Jurkat, Clone E6-1 (cell line): ENCODE measurements around the gene CFAP92.
"Not testable (repeated sequence)": the region's sequence is repeated elsewhere in the genome, so short reads cannot be mapped to it uniquely, and the experiment has no call there.

ENCODE experiments used
- DNase-seq: peaks from one replicate; pipeline ENCODE4 v3.0.0-alpha.2; 2011; ENCODE audit warnings: low read depth, low spot score
- H3K4me3 ChIP-seq: 2 replicates; pipeline ENCODE4 v1.5.1; 2011; ENCODE audit warnings: mild to moderate bottlenecking, low read length, control low read depth, moderate library complexity

Gene CFAP92

DNA sequence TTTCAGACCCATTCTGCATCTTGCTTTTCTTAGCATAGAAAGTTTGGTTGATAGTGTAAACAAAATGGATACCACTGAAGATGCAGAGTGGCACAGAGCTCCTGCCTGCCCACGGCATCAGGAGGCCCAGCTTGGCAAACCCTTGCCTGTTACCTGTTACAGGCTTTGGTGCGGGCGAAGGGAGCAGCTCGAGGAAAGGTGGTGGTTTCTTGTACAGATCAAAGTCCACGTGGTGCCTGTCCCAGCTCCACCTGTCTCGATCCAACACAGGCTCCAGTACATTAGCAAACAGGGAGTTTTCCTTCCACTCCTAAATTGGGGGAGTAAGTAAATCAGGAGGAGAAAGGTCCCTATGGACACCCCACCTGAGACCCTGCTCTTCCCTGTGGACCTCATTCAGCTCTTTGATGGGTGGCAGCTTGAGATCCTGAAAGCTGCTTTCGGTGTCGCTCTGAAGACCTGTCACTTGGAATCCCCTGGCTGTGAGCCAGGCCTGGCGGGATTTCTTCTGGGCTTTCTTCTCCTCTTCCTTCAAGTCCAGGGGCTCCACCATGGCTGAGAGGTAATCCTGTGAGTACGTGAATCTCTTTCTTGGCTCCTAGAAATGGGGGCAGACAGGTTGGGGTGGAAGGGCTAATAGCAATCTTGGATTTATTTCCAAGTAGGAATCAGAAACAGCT, 78.8 kb downstream of the CFAP92 start:
- no peak for DNase-seq
- H3K4me3 ChIP-seq, result no peak overlapping the region

DNA sequence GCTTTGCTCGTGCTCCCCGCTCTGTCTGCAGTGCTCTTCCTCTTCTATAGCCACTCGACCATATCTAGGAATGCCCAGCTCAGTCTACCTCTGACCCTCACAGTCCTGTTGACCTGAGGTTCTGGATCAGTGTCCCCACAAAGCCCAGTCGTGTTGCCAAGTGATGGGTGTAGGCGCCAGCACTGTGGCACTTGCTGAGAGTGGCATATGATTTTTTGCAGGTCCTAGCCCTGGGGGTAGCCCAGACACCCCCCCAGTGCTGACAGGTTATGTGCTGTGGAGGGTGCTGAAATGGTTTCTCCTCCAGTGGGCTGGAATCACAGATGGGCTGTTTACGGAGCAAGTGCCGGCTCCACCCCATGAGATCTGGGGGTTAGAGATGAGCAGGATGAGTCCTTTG, 82.0 kb downstream of the CFAP92 start:
- H3K4me3 ChIP-seq, result no peak overlapping the region
- DNase-seq, result no peak

DNA sequence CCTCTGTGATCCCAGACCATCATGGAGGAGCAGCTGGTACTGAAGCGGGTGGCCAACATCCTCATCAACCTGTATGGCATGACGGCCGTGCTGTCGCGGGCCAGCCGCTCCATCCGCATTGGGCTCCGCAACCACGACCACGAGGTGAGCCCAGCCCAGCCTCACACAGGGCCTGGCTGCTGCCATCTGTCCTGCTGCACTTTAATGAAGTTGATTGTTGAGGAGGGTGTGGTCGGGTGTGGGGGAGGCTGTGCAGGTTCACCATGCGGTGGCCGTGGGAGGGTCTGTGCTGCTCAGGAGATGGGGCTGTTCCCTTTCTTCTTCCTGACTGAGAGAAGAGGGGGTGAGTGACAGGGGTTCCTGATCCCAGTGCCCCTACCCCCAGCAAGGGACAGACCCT, 83.9 kb downstream of the CFAP92 start:
- H3K4me3 ChIP-seq, result no peak overlapping the region
- no peak for DNase-seq

DNA sequence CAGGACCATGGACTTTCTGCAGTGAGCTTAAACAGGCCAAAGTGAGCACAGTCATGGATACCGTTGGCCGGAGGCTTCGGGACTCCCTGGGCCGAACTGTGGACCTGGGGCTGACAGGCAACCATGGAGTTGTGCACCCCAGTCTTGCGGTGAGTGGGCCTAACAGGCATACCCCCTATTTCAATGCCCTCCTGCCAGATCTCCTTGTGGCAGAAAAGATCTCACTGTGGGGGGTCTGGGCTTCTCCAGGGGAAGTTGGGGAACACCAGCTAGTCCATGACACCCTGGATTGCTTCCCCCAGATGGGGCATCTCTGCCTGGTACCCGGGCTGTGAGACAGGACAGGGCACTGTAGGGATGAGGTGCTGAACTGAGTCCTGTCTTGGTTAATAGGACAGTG, 84.9 kb downstream of the CFAP92 start:
- DNase-seq, result no peak

DNA sequence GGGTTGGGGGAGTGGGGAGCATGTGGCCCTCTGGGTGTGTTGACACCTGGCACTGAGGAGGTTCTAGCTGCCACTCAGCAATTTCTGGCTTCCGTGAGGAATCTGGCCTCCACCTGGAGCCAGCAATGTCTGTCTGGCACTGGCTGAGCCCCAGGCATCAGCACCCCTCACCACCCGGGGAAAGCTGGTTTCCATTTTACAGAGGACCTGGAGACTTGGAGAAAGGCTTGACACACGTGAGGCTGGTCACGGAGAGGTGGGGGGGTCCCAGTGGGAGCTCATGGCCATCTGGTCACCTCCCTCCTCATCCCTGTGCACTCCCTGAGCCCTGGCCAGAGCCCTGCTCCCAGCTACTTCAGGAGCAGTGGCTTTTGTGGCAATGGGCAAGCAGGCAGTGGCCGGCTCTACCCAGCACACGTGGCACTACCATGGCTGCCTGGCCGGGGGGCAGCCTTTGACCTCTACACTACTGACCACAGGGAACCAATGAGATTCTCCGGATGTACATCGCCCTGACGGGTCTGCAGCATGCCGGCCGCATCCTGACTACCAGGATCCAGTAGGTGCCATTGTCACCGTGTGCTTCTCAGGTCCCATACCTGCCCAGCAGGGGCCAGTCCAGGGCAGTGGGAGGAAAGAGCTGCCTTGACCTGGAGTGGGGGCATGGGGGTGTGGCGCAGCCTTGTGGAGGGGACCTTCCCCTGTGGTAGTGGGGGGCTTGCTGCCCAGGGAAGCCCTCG, 86.0 kb downstream of the CFAP92 start:
- H3K4me3 ChIP-seq, result no peak overlapping the region
- no peak for DNase-seq

More for the DNA sequence above, 84.9 kb downstream of the CFAP92 start:
- H3K4me3 ChIP-seq, result no peak overlapping the region

DNA sequence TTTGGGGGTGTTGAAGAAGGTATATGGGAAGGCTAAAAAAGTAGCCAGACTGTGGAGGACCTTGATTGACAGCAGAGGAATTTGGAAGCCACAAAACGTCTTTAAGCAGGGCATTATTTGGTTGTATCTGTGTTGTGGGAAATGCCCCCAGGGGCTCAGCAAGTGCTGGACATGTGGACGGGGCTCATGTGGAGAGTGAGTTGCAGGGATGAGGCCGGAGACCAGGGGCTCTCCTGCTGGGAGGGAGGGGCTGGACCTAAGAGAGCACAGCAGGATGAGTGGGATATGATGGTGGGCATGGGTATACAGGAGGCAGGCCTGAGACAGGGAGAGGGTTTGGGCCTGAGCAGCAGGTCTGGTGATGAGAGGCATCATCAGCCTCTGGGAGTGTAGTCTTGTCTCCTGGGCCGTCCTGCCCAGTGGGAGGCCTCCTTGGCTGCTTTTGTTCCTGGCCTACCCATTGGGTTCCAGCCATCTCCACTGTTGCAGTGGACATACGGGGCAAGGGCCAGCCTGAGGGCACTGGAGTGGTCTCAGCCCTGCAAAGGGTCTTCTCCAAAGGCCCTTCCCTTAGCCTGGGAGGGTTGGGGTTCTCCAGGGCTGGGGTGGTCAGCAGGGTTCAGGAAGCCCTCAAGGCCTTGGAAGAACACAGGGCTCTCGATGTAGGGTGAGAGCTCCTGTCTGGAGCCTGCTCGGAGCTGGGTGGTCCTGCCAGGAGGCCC, 86.9 kb downstream of the CFAP92 start:
- no peak for DNase-seq
- no peak overlapping the region for H3K4me3 ChIP-seq

DNA sequence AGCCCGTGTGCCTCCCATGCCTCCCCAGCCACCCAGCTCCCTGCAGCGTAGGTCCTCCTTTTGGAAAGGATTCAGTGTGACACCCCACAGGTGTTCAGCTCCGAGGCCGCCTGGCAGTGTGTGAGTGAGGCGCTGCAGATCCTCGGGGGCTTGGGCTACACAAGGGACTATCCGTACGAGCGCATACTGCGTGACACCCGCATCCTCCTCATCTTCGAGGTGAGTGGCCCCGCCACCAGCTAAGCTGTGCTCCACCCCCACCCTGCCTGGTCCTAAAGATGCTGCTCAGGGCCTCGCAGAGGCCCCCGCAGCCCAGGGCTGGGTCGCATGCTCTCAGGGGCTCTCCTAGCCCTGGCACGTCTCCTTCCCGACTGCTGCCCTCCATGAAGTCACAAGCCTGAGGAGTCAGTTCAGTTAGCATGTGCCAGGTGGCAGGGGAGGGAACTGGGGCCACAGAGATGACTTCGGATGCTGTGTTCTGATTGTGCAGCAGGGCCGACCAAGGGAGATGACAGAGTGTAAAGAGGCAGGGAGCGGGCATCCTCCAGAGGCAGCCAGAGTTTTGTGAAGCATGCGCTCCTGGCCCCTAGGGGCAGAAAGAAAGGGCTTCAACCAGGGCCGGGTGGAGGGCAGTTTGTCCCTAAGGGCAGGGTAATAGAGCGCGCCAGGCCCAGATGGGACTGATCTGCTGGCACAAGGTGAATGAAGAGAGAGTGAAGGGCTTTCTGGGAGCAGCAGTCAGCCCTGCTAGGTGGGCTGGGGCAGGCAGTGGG, 87.7 kb downstream of the CFAP92 start:
- no peak for DNase-seq
- H3K4me3 ChIP-seq, result no peak overlapping the region

DNA sequence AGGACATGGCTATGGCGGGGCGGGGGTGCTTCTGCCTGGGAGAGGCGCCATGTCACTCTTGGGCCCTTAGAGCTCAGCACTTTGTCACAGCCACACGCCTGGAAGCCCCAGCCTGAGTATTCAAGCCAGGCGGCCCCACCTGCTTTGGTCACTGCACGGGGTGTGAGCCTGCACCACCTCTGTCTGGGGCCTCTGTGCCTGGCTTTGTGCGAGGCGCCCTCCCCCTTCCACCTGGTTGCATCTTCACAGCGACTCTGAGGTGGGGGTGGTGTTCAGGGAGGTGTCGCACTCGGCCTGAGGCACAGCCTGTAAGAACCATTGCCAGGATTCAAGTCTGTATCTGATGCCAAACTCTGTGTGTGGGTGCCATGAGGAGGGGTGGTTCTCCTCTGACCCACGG, 90.4 kb downstream of the CFAP92 start:
- DNase-seq, result no peak
- H3K4me3 ChIP-seq, result no peak overlapping the region

DNA sequence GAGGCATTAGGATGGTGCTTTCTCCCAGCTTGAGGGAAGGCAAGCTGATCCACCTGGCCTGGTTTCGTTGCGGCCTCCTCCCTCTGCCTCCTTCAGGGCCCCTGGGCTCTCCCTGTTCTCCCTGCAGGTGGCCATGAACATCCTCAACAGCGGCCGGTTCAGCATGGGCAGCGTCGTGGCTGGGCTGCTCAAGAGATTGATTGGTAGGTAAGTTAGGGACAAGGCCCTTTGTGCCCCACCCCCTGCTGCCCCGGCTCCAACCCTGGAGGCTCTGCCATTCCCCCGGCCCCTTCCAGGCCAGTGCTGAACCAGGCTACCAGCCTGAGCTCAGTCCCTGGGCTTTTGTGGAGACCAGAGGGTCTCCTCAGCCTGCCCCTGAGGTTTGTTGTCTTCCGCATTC, 91.5 kb downstream of the CFAP92 start:
- no peak for DNase-seq
- H3K4me3 ChIP-seq, result no peak overlapping the region

DNA sequence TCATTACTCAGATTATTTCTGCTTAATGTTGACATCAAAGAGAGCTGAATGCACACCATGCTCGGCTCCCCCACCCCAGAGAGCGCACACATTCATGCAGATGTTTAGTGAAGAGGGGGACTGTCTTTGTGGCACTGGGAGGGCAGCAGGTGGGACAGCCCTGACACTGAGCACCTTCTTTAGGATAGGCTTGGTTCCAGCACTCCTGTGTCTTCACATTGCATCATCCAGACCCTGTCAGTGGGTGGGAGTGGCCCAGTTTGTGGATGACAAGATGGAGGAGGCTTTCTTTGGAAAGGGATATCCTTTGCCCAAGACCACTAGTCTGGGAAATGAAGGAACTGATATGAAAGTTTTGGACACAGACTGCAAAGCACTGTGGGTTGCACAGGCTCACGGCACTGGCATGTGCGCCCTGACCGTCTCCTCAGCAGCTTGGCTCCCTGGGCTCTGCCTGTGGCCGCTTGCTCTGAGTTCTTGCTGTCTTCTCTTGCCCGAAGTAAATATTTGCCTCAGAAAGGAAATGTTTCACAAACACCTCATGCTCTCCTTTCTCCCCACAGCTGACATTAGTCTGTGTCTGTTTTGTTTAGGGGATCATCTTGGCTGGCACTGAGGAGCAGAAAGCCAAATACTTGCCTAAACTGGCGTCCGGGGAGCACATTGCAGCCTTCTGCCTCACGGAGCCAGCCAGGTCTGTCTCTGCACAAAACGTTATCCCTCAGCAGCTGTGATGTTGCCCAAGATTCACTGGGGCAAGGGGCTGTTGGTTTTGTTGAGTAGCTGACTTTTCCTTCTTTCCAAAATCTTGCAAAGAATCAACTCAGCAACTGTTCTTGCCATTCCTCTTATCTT, 97.8 kb downstream of the CFAP92 start:
- no peak for DNase-seq
- H3K4me3 ChIP-seq, result no peak overlapping the region

DNA sequence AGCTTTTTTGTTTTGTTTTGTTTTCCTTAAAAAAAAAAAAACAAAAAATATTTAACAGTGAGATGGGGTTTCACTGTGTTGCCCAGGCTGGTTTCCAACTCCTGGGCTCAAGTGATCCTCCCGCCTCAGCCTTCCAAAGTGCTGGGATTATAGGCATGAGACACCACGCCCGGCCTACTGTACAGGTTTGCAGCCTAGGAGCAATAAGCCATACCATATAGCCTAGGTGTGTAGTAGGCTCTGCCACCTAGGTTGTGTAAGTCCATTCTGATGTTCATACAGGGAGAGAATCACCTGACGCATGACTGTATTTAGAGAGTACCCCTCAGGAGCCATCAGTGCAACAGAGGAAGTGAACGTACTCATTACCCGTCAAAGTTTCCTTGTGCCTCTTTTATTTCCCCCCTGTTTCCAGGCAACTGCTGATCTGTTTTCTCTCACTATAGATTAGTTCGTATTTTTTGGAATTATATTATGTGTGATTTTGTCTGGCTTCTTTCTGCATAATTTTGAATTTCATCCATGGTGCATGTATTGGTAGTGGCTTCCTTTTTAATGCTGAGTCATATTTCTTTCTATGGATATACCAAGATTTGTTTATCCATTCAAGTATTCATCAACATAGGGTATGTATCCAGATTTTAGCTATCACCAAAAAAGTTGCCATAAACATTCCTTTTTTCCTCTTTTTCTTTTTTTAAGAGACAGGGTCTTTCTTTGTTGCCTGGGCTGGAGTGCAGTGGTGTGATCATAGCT, 104.6 kb downstream of the CFAP92 start:
- H3K4me3 ChIP-seq, result no peak overlapping the region
- no peak for DNase-seq

DNA sequence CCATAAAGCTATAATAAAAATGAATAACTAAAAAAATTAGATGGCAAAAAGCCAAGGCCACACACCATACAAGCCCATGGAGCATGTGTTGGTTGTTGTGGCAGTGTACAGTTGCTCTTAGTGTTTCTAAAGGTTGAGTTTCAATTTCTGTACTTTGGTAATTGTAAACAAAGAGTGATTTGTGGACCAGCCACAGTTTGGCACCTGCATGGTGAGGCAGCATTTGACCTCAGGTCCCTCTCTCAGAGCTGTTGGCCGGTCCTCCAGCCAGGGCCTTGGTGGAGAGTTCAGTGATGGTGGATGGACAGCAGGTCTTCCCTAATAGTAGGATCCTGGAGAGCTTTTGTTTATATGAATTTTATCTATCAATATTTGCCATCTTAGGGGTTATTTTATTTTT, 108.9 kb downstream of the CFAP92 start:
- H3K4me3 ChIP-seq, result no peak overlapping the region
- DNase-seq, result no peak

DNA sequence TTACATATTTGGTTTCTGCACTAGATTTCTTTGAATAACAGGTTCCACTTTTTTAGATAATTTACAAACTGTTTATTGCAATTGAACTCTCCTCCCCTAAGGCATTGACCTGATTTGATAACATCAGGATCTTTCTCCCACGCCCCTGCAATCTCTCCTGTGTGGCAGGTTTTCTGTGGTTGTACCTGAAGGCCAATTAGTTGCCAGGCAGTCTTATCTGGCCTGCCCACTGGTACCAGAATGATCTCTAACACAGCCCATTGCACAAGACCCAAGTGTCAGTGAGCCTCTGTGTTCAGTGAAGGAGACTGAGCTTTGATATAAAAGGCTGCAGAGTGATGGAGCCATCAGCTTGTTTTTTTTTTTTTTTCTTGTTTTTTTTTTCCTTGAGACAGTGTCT, 111.2 kb downstream of the CFAP92 start:
- no peak for DNase-seq
- no peak overlapping the region for H3K4me3 ChIP-seq

DNA sequence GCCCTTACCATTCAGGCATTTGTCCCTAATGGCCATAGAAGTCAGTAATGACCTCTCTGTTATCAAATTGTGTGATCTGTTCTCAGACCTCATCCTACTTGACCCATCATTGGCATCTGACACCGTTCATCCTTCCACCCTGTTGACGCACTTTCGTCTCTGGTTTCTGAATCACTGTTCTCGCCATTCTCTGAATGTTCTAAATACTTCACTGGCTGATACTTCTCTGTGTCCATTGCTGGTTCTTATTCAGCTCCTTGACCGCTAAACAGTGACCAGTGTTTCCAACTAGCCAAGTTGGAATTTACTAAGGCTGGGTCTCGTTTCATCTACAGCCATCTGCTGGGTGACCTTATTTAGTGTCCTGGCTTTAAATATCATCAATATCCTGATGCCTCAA, 112.3 kb downstream of the CFAP92 start:
- no peak overlapping the region for H3K4me3 ChIP-seq

DNA sequence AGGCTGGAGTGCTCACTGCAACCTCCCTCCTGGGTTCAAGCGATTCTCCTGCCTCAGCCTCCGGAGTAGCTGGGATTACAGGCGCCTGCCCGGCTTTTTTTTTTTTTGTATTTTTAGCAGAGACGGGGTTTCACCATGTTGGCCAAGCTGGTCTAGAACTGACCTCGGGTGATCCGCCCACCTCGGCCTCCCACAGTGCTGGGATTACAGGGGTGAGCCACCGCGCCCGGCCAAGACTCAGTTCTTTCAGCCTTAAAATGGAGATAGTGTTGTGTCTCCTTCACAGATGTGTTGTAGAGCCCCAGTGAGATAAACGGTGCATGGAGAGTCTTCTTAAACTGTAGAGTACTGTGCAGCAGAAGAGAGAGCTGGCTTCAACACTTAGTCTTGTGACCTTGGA, 113.4 kb downstream of the CFAP92 start:
- peak overlapping the region; percentile 98 for H3K4me3 ChIP-seq
- not testable (repeated sequence) for DNase-seq

More for the DNA sequence above, 112.3 kb downstream of the CFAP92 start:
- DNase-seq, result no peak

DNA sequence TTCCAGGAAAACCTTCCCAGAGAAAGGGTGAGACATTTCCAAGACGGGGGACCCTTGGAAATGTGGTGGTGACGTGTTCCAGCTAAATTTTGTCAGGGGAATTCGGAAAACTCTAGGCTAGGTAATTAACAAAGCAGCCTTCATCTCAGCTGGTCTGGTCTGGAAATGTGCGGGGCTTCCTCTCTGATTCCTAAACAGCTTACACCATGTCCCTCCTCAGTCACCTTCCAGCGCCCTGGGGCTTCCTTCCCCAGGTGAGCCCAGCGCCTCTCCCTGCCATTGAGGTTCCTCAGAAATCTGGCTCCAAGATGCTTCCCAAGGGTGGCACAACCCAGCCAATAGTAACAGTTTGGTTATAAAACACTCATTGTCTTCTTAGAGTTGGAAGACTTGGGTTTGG, 113.9 kb downstream of the CFAP92 start:
- no peak for DNase-seq
- peak overlapping the region; percentile 98 for H3K4me3 ChIP-seq

DNA sequence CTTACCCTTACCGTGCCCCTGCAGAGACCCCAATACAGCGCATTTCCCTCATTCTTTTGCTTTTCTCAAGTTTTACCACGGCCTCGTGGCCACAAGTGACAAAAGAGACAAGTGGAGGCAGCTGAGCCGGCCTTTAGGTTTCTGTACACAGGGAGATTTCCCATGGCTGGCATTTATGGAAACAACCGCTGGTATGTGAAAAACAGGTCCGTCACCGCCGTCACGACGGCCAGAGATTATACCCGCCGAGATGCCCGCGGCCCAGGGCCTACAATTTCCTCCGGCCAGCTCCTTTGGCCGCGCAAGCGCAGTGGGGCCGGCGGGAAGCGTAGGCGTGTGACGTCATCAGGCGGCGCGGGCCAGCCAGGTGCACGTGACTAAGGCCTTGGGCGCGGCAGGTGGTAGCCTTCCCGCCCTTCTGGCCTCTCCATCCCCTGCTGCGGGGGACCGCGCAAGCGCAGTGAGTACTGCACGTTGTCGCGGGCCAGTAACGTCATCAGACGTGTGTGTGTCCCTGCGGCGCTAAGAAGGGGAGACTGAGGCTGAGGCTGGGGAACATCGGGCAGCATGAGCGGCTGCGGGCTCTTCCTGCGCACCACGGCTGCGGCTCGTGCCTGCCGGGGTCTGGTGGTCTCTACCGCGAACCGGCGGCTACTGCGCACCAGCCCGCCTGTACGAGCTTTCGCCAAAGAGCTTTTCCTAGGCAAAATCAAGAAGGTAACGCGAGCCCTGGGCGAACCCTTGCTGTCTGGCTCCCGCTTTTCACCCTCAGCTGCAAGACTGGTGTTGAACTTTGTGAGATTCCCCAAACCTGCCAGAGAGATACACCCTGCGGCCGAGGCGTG, 114.5 kb downstream of the CFAP92 start, which contains the start of gene ACAD9:
Gene ACAD9, plus strand, starts transcription at position 496 of the 845 bp plus-strand sequence. Its CDS starts 72 bp downstream, at position 568.
- peak; percentile 97 for DNase-seq
- peak within 1 kb of the TSS; percentile 98 for H3K4me3 ChIP-seq
